NCI-H748 (cell line): Measurements from ENCODE around the gene PEX3.

Source experiments
- DNase-seq: peaks from one replicate; lab custom pipeline; 2025; ENCODE audit not compliant: unreplicated experiment; lab: John Stamatoyannopoulos, UW

PEX3 gene, protein sequence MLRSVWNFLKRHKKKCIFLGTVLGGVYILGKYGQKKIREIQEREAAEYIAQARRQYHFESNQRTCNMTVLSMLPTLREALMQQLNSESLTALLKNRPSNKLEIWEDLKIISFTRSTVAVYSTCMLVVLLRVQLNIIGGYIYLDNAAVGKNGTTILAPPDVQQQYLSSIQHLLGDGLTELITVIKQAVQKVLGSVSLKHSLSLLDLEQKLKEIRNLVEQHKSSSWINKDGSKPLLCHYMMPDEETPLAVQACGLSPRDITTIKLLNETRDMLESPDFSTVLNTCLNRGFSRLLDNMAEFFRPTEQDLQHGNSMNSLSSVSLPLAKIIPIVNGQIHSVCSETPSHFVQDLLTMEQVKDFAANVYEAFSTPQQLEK

DNA sequence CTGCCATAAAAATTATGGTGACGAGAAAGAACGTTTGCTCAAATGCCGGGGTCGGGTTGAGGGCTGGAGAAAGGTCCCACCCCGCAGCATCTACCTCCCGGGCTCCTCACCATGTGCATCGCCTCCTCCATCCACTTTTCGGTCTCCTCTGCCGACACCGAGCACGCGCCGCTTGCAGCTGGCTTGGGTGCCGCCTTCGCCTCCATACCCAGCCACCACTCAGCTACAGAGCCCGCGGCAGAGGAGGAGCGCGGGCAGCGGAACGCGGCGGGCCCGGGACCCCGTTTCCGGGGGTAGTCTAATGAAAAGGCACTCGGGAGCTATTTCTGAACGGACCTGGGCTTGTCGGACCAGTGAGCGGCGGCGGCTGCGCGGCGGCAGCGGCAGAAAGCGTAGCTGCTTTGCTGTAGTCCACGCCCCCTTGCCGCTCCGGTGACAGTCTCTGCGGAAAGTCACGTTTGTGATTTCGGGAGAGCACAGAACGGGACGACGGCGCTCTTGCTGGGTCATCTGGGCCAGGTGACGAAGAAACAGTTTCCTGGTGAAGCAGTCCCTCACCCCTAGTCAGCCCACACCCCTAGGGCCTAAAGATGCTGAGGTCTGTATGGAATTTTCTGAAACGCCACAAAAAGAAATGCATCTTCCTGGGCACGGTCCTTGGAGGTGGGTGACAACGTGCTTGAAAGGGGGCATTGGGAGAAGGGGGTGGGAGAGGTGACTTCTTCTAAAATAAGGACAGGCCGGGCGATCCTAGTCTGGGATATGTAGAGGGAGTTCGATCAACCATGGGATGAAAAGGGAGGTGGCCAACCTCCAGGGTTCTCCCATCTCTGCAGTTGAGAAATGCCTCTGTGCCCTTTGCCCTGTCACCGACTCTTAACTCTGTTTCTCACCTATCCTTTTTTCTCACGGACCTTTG, at the start of gene PEX3, which contains the start of gene ADAT2:
TSS of gene PEX3 (plus strand) at position 353 of the 919 bp plus-strand sequence. CDS start at position 591, 238 bp downstream.
TSS of gene ADAT2 (minus strand) at position 243 of the 919 bp plus-strand sequence. CDS start at position 206, 37 bp downstream.
- peak; percentile 94 for DNase-seq

DNA sequence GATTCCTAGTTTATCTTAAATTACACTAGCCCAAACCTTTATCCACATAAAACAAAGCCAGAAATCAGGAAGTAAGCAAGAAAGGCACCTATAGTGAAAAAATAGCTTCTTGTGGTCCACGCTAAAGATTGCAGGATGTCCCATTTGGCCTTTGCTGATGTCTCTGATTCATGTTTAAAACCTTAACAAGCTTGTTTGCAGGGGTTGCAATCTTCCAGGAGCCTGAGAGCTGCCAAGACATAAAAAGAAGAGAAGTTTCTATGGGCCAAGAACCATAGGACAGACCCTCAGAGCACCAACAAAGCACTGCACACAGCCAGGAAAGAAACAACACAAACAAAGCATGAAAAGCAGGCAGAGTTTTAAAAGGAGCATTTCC, 49.5 kb upstream of the PEX3 start:
- DNase-seq, result no peak

GRCh38 chr6:143401636-143402370, 48.8 kb upstream of the PEX3 start:
- DNase-seq, result no peak

DNA sequence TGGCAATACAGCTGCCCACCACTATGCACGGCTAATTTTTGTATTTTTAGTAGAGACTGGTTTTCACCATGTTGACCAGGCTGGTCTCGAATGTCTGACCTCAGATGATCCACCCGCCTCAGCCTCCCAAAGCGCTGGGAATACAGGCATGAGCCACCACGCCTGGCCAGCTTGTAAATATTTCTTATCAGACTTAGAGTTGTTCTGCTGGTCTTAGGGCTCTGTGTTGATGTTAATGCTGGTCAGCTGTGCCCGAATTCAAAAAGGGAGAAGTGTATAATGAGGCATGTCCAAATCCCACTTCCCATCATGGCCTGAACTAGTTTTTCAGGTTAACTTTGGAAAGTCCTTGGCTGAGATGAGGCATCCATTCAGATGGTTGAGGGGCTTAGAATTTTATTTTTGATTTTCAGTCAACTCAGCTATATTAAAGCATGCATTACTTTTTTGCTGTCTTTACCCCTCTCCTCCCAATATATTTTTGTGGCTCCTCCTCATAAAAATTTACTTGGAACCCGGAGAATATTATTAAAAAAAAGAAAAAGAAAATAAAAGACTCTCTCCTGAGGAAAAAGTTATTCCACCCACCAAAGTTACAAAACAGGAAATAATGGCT, 47.8 kb upstream of the PEX3 start:
- DNase-seq, result no peak

DNA sequence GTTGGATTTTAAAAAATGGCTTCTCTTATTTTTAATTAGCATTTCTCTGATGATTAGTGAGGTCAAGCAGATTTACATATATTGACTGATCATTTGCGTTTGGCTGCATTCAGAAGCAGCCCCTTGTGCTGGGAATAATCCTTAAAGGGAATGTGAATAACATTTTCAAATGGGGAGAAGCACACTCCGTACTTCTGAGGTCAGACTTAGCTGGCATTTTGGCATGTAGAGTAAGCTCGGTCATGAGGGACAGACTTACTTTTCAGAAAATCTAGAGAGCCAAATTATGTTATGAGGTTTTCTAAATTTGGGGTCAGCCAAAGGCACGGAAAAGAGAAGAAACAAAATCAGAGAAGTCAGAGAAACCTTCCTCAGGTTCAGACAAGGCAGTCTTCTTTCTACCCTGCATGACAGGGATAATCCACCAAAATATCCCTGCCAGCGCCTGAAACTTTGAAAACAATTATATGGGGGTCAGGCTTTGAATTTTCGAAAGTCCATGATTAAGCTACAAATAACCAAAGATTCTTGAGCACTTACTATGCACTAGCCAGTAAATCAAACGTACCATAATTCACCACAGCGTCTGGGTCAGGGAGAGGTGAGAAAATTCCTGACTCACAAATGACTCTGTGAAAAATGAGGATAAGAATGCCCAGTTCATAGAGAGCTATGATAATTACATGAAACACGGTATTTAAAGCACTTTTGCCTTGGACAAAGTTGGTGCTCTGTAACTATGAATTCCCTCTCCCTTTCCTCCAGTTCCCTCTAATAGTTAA, 45.0 kb upstream of the PEX3 start:
- DNase-seq, result no peak

GRCh38 chr6:143406673-143407072, 43.9 kb upstream of the PEX3 start:
- no peak for DNase-seq

- no peak for DNase-seq
These were observed 42.3 kb upstream of the PEX3 start for GRCh38 chr6:143408151-143408786.

GRCh38 chr6:143408787-143409162, 41.8 kb upstream of the PEX3 start:
- no peak for DNase-seq

- DNase-seq, result no peak
These were observed 39.7 kb upstream of the PEX3 start for GRCh38 chr6:143410859-143411270.

DNA sequence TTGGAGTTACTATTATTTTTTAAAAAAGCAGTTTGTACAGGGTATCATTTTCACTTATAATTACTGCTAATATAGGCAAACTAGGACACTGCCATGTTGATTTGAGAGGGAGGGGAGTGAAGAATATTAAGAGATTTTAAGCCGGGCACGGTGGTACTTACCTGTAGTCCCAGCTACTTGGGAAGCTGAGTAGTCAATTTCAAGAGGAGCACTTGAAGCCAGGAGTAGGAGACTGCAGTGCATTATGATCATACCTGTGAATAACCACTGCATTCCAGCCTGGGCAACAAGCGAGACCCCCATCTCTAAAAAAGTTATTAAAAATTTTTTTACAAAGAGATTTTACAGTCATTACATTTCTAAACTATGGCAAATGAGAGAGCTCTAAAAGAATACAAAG, 35.8 kb upstream of the PEX3 start:
- no peak for DNase-seq

GRCh38 chr6:143419526-143419925, 31.1 kb upstream of the PEX3 start:
- no peak for DNase-seq

DNA sequence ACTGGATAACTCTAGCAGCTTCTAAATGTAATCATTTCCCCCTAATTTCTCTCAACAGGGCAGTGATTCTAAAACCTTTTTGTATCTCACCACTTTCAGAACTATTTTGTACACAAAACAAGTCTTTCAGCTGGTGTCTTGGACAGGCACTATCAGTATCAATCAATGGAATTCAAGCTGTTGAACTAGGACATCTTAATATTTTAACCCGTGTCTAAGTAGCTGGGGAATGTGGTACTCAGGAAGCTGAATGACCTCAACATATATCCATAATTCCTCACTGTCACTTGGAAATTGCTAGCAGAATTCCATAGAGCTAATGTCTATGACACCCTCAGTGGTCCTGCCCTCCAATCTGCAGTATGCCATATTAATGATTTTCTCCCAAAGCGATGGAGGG, 24.6 kb upstream of the PEX3 start:
- DNase-seq, result no peak

DNA sequence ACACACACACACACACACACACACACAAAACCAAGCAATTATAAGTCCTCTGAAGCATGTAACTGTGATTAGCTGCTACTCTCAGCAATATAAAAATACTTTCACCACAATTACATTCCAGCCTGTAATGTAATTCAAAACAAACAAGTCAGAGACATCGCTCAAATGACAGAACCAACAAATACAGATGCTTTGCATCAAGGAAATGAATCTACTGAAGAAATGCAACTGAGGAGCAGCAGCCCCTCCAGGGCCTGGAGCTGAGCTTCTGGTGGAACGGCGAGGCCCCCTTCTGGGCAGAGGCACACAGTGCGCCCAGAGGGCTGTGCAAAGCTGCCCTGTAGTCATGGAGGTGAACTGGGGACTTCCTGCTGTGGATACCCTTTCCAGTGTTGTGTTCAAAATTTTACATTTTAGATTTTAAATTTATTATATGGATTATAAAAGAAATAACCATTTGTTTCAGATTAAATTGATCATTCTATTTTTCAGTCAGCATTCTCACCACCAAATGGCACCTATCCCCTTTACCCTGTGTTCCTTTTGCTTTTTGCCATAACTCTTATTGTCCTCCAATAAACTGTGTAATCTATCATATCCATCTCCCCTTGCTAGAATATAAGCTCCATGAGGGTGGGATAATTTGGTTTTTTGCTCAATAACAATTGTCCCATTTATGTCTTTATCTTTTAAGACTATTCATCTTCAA, 23.3 kb upstream of the PEX3 start:
- peak; percentile 61 for DNase-seq

- DNase-seq, result no peak
These were observed 20.6 kb upstream of the PEX3 start for GRCh38 chr6:143429970-143430369.

- DNase-seq, result no peak
These were observed 19.4 kb upstream of the PEX3 start for GRCh38 chr6:143431226-143431625.

DNA sequence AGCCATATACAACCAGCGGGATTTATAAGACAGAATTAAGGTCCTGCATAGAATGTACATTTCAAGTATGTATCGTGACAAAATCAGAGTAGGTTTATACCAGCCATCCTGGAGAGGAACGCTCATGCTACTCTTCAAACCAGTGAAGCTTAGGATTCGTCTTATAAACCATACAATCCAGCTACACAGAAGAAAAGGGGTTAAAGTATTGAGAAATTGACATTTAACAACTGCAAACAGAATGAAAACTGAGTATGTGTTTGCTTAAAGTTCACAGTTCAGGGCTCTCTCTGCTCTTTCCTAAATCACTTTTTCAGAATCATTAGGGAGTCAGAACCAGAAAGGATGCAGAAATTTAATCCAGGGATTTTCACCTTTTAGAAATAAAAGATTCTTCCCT, 18.0 kb upstream of the PEX3 start:
- DNase-seq, result no peak

GRCh38 chr6:143441010-143441409, 9.6 kb upstream of the PEX3 start:
- no peak for DNase-seq

- no peak for DNase-seq
These were observed 8.7 kb upstream of the PEX3 start for GRCh38 chr6:143441680-143442545.
